ENCODE measurements around the gene MN1. TPM values are rescaled to one million over a fixed set of nuclear protein-coding genes. Genes with fewer than 3 reads are reported as not detected.

The MN1 gene
- total and polyA plus RNA-seq, 2 of the 4 experiments (the other 2 are of a cell fraction): 0.36 to 1.3 TPM

DNA sequence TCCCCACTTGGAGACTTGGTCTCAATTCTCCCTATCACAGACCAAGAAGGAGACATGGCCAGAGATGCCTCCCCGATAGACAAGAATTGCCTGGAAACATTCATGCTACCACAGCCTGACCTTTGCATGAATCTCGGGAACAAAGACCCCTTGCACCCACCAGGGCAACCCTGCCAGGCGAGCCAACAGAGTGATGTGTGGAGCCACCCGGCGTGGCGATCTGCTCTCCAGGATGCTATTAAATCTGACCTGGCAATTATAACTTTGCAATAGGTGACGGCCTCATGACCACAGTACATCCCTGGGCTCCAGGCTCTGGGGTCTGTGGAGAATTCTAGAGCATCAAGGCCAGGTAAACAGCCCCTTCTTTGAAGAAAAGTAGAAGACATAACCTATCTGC lies 31.1 kb upstream of the MN1 start:
- Histone ChIP-seq H2AK9ac (replicated peaks; ENCODE audit: low read depth, low read length, poor library complexity) (no peak overlapping the region), H2BK5ac (ENCODE audit: low read depth, low read length, poor library complexity, severe bottlenecking) (no peak overlapping the region), H3K18ac (ENCODE audit: low read depth, low read length) (no peak overlapping the region), H3K27me3 (ENCODE audit: control insufficient read depth, insufficient read depth, low read length) (no peaks in the 10 kb centered on the region), H3K9ac (ENCODE audit: low read depth, low read length) (no peak overlapping the region), H3K9me1 (ENCODE audit: insufficient read depth, low read length) (peaks cover 7% of the 10 kb centered on the region), H3K4ac (ENCODE audit: low read depth, low read length) (no peak overlapping the region), H2BK15ac (ENCODE audit: low read depth, low read length) (no peak overlapping the region), H2BK120ac (ENCODE audit: low read depth, low read length) (no peak overlapping the region), H3K9me3 (ENCODE audit: control insufficient read depth, insufficient read depth, low read length) (no peaks in the 10 kb centered on the region), H3K4me2 (ENCODE audit: low read depth, low read length) (no peak overlapping the region), H4K5ac (ENCODE audit: low read depth, low read length) (no peak overlapping the region), H3K14ac (replicated peaks; ENCODE audit: low read depth, low read length) (no peak overlapping the region), H3K36me3 (ENCODE audit: control insufficient read depth, insufficient read depth, low read length) (no peaks in the 10 kb centered on the region), H3K79me1 (ENCODE audit: low read depth in 1 of 2, low read length in 2 of 2) (no peaks in the 10 kb centered on the region), H4K91ac (ENCODE audit: insufficient read depth, low read depth, low read length) (no peak overlapping the region), H3K56ac (ENCODE audit: extremely low read depth, insufficient read depth, low read length) (no peak overlapping the region), H3K4me1 (ENCODE audit: control insufficient read depth, insufficient read depth, low read length) (peaks cover 5% of the 10 kb centered on the region; the same call in 1 of the 2 replicates), H2AK5ac (ENCODE audit: low read depth, low read length) (no peak overlapping the region), H3K23ac (ENCODE audit: low read depth, low read length) (no peak overlapping the region), H2AFZ (replicated peaks; ENCODE audit: low read length, poor library complexity) (no peak overlapping the region), H3K27ac (ENCODE audit: insufficient read depth, low read length) (no peak overlapping the region), H2BK20ac (ENCODE audit: low read depth, low read length) (no peak overlapping the region), H4K20me1 (ENCODE audit: insufficient read depth, low read length) (no peaks in the 10 kb centered on the region; the same call in 1 of the 2 replicates), H4K8ac (ENCODE audit: low read depth in 2 of 2, low read length in 2 of 2) (no peak overlapping the region), H3K4me3 (ENCODE audit: insufficient read depth, low read depth, low read length) (no peak overlapping the region)
- ChIA-PET POLR2A (ENCODE audit: unreplicated experiment) (no interaction called here), CTCF (no interaction called here)
- WGBS, 2 experiments (ENCODE audit: extremely low coverage in 2 of 2, insufficient read length in 1 of 2): no CpG with 5 or more reads among the region's 7 CpGs
- intact Hi-C loops (cut with micrococcal nuclease): no loop called here
- BruUV-seq (replicated peaks): no TSS peak
- no peak for DNase-seq
- no peak for TF ChIP-seq MAZ (IDR thresholded peaks at IDR 0.05; ENCODE audit: borderline replicate concordance, low read depth, low read length)
- no peak for TF ChIP-seq RFX5 (IDR thresholded peaks at IDR 0.05; ENCODE audit: low read depth, low read length)
- TF ChIP-seq BHLHE40 (IDR thresholded peaks at IDR 0.05; ENCODE audit: low read depth, low read length): no peak
- TF ChIP-seq CEBPB (IDR thresholded peaks at IDR 0.05; ENCODE audit: low read depth, low read length): no peak
- no peak for TF ChIP-seq FOS (IDR thresholded peaks at IDR 0.05; ENCODE audit: low read depth, low read length)
- no peak for TF ChIP-seq USF2 (IDR thresholded peaks at IDR 0.05; ENCODE audit: low read depth, low read length)
- TF ChIP-seq RCOR1 (IDR thresholded peaks at IDR 0.05; ENCODE audit: insufficient replicate concordance, low read length): no peak
- no peak for TF ChIP-seq CHD1 (IDR thresholded peaks at IDR 0.05; ENCODE audit: low read depth, low read length)
- no peak for TF ChIP-seq ELK1 (IDR thresholded peaks at IDR 0.05; ENCODE audit: borderline replicate concordance, low read depth, low read length)
- dilution Hi-C loops (cut with HindIII; ENCODE audit: low sequenced_read_pairs, unreplicated experiment): no loop called here
- ATAC-seq (ENCODE audit: low read depth): no peak
- in situ Hi-C loops (cut with MboI; ENCODE audit: low sequenced_read_pairs): no loop called here
